ENCODE data around the gene KCNK4.

- TF ChIP-seq POLR2AphosphoS5 (IDR thresholded peaks at IDR 0.05; ENCODE audit: insufficient read depth, low read depth, low read length) (no peak), CTCF (IDR thresholded peaks at IDR 0.05; ENCODE audit: extremely low read depth in 1 of 2, insufficient read depth in 1 of 2, low read depth in 1 of 2, low read length in 2 of 2) (no peak), POLR2A (IDR thresholded peaks at IDR 0.05; ENCODE audit: low read depth, low read length) (no peak)
Observed at GRCh38 chr11:64286801-64287159, 4.3 kb upstream of the KCNK4 start.

Data from endothelial cell of umbilical vein (primary cell).